PC-9 (cell line): ENCODE results near the gene CCDC154.

ENCODE experiments used
- CTCF ChIP-seq: fragments of 200-600 bp; sonication (generic); conservative IDR thresholded peaks from 2 replicates; pipeline ENCODE4 v1.6.1; 2017; ENCODE audit warnings: mixed run types, antibody characterized with exemption, mild to moderate bottlenecking, moderate library complexity
- EZH2 ChIP-seq: fragments of 200-600 bp; sonication (generic); IDR thresholded peaks from 2 replicates; pipeline ENCODE4 v1.8.0; 2017; ENCODE audit warnings: antibody characterized with exemption, low read depth

- TF ChIP-seq CTCF = no peak
- no peak for TF ChIP-seq EZH2
These were observed 24.2 kb downstream of the CCDC154 start for GRCh38 chr16:1420111-1420539.
